ENCODE data around the gene VCY1B. TPM values are rescaled to one million over a fixed set of nuclear protein-coding genes. Genes with fewer than 3 reads are reported as not detected.
"Not testable (repeated sequence)": the region's sequence is repeated elsewhere in the genome, so short reads cannot be mapped to it uniquely, and the experiment has no call there.

The VCY1B gene
- total RNA-seq: not detected

DNA sequence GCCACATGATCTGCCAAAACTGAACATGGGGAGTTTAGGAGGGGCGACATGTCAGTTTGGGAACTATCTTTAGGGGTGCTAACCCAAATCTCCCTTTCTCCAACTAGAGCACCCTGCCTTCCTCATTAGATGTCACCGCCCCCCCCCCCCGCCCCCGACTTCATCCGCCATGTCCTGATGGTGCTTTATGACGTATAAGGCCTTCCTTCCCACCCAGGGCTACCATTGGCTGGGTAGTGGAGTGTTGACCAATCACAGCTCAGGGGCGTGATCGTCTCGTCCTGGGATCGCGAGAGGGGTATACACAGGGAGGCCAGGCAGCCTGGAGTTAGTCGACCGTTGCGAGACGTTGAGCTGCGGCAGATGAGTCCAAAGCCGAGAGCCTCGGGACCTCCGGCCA, at the start of gene VCY1B:
Gene VCY1B (plus strand): TSS at position 301 of the 400 bp plus-strand sequence. CDS start 63 bp downstream, at position 364.
- H3K4me1 Mint-ChIP-seq (ENCODE audit: low read depth in 2 of 2); H3K9me3 Mint-ChIP-seq; ATAC-seq; DNase-seq (ENCODE audit: low spot score); H3K27me3 Mint-ChIP-seq; H3K36me3 Mint-ChIP-seq; H3K4me3 Mint-ChIP-seq; H3K27ac Mint-ChIP-seq: not testable (repeated sequence)

DNA sequence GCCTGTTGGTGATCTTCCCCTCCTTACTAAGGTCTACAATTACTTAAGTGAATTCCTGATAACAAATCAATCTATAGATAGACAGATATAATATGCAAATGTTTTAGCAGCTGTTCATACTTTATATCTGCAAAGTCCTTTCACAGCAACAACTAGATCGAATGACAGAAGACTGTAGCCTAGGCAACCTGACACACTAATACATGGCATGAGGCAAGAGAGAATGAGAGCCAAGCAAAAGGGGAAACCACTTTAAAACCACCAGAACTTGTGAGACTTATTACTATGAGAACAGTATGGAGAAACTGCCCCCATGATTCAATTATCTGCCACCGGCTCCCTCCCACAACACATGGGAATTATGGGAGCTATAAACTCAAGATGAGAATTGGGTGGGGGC, 44.1 kb upstream of the VCY1B start:
- DNase-seq (ENCODE audit: low spot score); ATAC-seq; H3K27ac Mint-ChIP-seq; H3K4me3 Mint-ChIP-seq; H3K27me3 Mint-ChIP-seq; H3K36me3 Mint-ChIP-seq; H3K4me1 Mint-ChIP-seq (ENCODE audit: low read depth in 2 of 2); H3K9me3 Mint-ChIP-seq: not testable (repeated sequence)

DNA sequence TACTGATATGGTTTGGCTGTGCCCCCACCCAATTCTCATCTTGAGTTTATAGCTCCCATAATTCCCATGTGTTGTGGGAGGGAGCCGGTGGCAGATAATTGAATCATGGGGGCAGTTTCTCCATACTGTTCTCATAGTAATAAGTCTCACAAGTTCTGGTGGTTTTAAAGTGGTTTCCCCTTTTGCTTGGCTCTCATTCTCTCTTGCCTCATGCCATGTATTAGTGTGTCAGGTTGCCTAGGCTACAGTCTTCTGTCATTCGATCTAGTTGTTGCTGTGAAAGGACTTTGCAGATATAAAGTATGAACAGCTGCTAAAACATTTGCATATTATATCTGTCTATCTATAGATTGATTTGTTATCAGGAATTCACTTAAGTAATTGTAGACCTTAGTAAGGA, 25.6 kb upstream of the VCY1B start:
- H3K36me3 Mint-ChIP-seq, H3K9me3 Mint-ChIP-seq: not testable (repeated sequence)

DNA sequence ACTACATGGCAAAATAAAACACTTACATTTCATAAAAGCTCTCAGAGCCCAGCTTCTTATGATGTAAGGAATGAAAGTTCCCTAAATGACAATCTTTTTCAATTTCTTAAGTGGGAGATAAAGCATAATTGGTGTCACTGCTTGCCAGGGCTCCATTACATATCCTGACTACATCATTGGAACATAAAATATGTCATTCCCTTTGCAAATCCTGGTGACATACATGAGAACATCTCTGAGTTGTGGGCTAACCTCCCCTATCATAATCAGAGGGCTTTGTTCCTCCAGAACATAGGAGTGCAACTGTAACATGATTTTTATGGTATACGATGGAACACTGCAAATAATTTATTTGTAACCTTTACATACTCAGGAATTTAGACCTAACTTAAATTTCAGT, 29.9 kb downstream of the VCY1B start:
- DNase-seq (ENCODE audit: low spot score) (no peak), ATAC-seq (no peak)
- no peaks in the 10 kb centered on the region for H3K36me3 Mint-ChIP-seq
- H3K4me1 Mint-ChIP-seq (ENCODE audit: low read depth in 2 of 2): no peaks in the 10 kb centered on the region
- no peaks in the 10 kb centered on the region for H3K27me3 Mint-ChIP-seq
- H3K4me3 Mint-ChIP-seq: no peak overlapping the region
- no peak overlapping the region for H3K27ac Mint-ChIP-seq
- no peaks in the 10 kb centered on the region for H3K9me3 Mint-ChIP-seq

More for the DNA sequence above, 25.6 kb upstream of the VCY1B start:
- not testable (repeated sequence) for H3K4me1 Mint-ChIP-seq (ENCODE audit: low read depth in 2 of 2); H3K27me3 Mint-ChIP-seq; H3K4me3 Mint-ChIP-seq; H3K27ac Mint-ChIP-seq; ATAC-seq; DNase-seq (ENCODE audit: low spot score)

Other genes starting within 250 kb of the VCY1B start
- not detected for gene VCY, start 69.8 kb upstream of the VCY1B start, total RNA-seq